ENCODE measurements around the gene MPHOSPH9.
"Not testable (repeated sequence)": the region's sequence is repeated elsewhere in the genome, so short reads cannot be mapped to it uniquely, and the experiment has no call there.

The MPHOSPH9 gene

GRCh38 chr12:123229051-123229450 lies 3.9 kb downstream of the MPHOSPH9 start:
- no peak overlapping the region for H3K27ac ChIP-seq (ENCODE audit: low read length)
- H3K79me2 ChIP-seq (ENCODE audit: low read length): peaks cover 48% of the 10 kb centered on the region
- no peak overlapping the region for H3K4me2 ChIP-seq (ENCODE audit: low read length)

GRCh38 chr12:123227581-123228258 lies 5.2 kb downstream of the MPHOSPH9 start:
- H3K4me3 ChIP-seq (ENCODE audit: low read length): no peak overlapping the region
- H3K27me3 ChIP-seq (ENCODE audit: low read depth, low read length): no peaks in the 10 kb centered on the region
- no peaks in the 10 kb centered on the region for H4K20me1 ChIP-seq (ENCODE audit: insufficient read depth, low read length)
- no peak overlapping the region for H3K4me2 ChIP-seq (ENCODE audit: low read length)
- peaks cover 5% of the 10 kb centered on the region; the same call in 1 of the 2 replicates for H3K4me1 ChIP-seq (ENCODE audit: low read length)
- no peak overlapping the region for H3K27ac ChIP-seq (ENCODE audit: low read length)
- no peak overlapping the region for H2AFZ ChIP-seq (ENCODE audit: low read depth, low read length)
- peaks cover 41% of the 10 kb centered on the region for H3K79me2 ChIP-seq (ENCODE audit: low read length)
- H3K9ac ChIP-seq (ENCODE audit: low read length): no peak overlapping the region
- H3K9me3 ChIP-seq (ENCODE audit: insufficient read depth, low read length): no peaks in the 10 kb centered on the region
- H3K36me3 ChIP-seq (replicated peaks; ENCODE audit: low read depth, low read length): peaks cover 10% of the 10 kb centered on the region
- TF ChIP-seq EZH2phosphoT487 (IDR thresholded peaks at IDR 0.05; ENCODE audit: low read depth) (no peak), CTCF (IDR thresholded peaks at IDR 0.05; ENCODE audit: low read depth, low read length) (no peak)

More at GRCh38 chr12:123229051-123229450, 3.9 kb downstream of the MPHOSPH9 start:
- Histone ChIP-seq H3K4me3 (ENCODE audit: low read length) (no peak overlapping the region), H2AFZ (ENCODE audit: low read depth, low read length) (no peak overlapping the region), H3K9me3 (ENCODE audit: insufficient read depth, low read length) (no peaks in the 10 kb centered on the region), H3K36me3 (replicated peaks; ENCODE audit: low read depth, low read length) (peaks cover 10% of the 10 kb centered on the region), H3K27me3 (ENCODE audit: low read depth, low read length) (no peaks in the 10 kb centered on the region), H4K20me1 (ENCODE audit: insufficient read depth, low read length) (no peaks in the 10 kb centered on the region), H3K4me1 (ENCODE audit: low read length) (peaks cover 6% of the 10 kb centered on the region; the same call in 1 of the 2 replicates), H3K9ac (ENCODE audit: low read length) (no peak overlapping the region)
- TF ChIP-seq CTCF (IDR thresholded peaks at IDR 0.05; ENCODE audit: low read depth, low read length) (no peak), EZH2phosphoT487 (IDR thresholded peaks at IDR 0.05; ENCODE audit: low read depth) (no peak)

GRCh38 chr12:123225443-123225842 lies 7.5 kb downstream of the MPHOSPH9 start:
- Histone ChIP-seq H3K27me3 (ENCODE audit: low read depth, low read length) (no peaks in the 10 kb centered on the region), H3K4me1 (ENCODE audit: low read length) (no peaks in the 10 kb centered on the region), H3K79me2 (ENCODE audit: low read length) (peaks cover 21% of the 10 kb centered on the region), H3K9me3 (ENCODE audit: insufficient read depth, low read length) (no peaks in the 10 kb centered on the region), H3K4me2 (ENCODE audit: low read length) (no peak overlapping the region), H4K20me1 (ENCODE audit: insufficient read depth, low read length) (no peaks in the 10 kb centered on the region), H3K27ac (ENCODE audit: low read length) (no peak overlapping the region), H3K9ac (ENCODE audit: low read length) (no peak overlapping the region), H2AFZ (ENCODE audit: low read depth, low read length) (no peak overlapping the region), H3K36me3 (replicated peaks; ENCODE audit: low read depth, low read length) (peaks cover 19% of the 10 kb centered on the region), H3K4me3 (ENCODE audit: low read length) (no peak overlapping the region)
- TF ChIP-seq EZH2phosphoT487 (IDR thresholded peaks at IDR 0.05; ENCODE audit: low read depth) (no peak), CTCF (IDR thresholded peaks at IDR 0.05; ENCODE audit: low read depth, low read length) (no peak)

GRCh38 chr12:123223241-123223668 lies 9.7 kb downstream of the MPHOSPH9 start:
- peaks cover 21% of the 10 kb centered on the region for H3K36me3 ChIP-seq (replicated peaks; ENCODE audit: low read depth, low read length)
- TF ChIP-seq EZH2phosphoT487 (IDR thresholded peaks at IDR 0.05; ENCODE audit: low read depth): no peak
- no peak for TF ChIP-seq CTCF (IDR thresholded peaks at IDR 0.05; ENCODE audit: low read depth, low read length)
- no peak overlapping the region for H3K27ac ChIP-seq (ENCODE audit: low read length)
- H3K4me3 ChIP-seq (ENCODE audit: low read length): no peak overlapping the region
- no peaks in the 10 kb centered on the region for H3K27me3 ChIP-seq (ENCODE audit: low read depth, low read length)
- H3K9ac ChIP-seq (ENCODE audit: low read length): no peak overlapping the region
- H3K79me2 ChIP-seq (ENCODE audit: low read length): peaks cover 7% of the 10 kb centered on the region
- H3K9me3 ChIP-seq (ENCODE audit: insufficient read depth, low read length): no peaks in the 10 kb centered on the region
- no peaks in the 10 kb centered on the region for H4K20me1 ChIP-seq (ENCODE audit: insufficient read depth, low read length)
- no peaks in the 10 kb centered on the region for H3K4me1 ChIP-seq (ENCODE audit: low read length)
- H2AFZ ChIP-seq (ENCODE audit: low read depth, low read length): no peak overlapping the region
- no peak overlapping the region for H3K4me2 ChIP-seq (ENCODE audit: low read length)

GRCh38 chr12:123207815-123208214 lies 25.1 kb downstream of the MPHOSPH9 start:
- peaks cover 14% of the 10 kb centered on the region for H3K36me3 ChIP-seq (replicated peaks; ENCODE audit: low read depth, low read length)
- not testable (repeated sequence) for H4K20me1 ChIP-seq (ENCODE audit: insufficient read depth, low read length); H3K4me1 ChIP-seq (ENCODE audit: low read length); H3K79me2 ChIP-seq (ENCODE audit: low read length); H2AFZ ChIP-seq (ENCODE audit: low read depth, low read length); H3K9ac ChIP-seq (ENCODE audit: low read length); H3K9me3 ChIP-seq (ENCODE audit: insufficient read depth, low read length); H3K27me3 ChIP-seq (ENCODE audit: low read depth, low read length); H3K4me2 ChIP-seq (ENCODE audit: low read length); H3K27ac ChIP-seq (ENCODE audit: low read length); H3K4me3 ChIP-seq (ENCODE audit: low read length)

GRCh38 chr12:123206794-123207193 lies 26.1 kb downstream of the MPHOSPH9 start:
- H4K20me1 ChIP-seq (ENCODE audit: insufficient read depth, low read length); H3K27ac ChIP-seq (ENCODE audit: low read length); H3K27me3 ChIP-seq (ENCODE audit: low read depth, low read length); H3K4me3 ChIP-seq (ENCODE audit: low read length); H3K4me1 ChIP-seq (ENCODE audit: low read length); H3K9me3 ChIP-seq (ENCODE audit: insufficient read depth, low read length); H3K79me2 ChIP-seq (ENCODE audit: low read length); H2AFZ ChIP-seq (ENCODE audit: low read depth, low read length); H3K9ac ChIP-seq (ENCODE audit: low read length); H3K4me2 ChIP-seq (ENCODE audit: low read length): not testable (repeated sequence)
- peaks cover 19% of the 10 kb centered on the region for H3K36me3 ChIP-seq (replicated peaks; ENCODE audit: low read depth, low read length)
